IPS-18c (cell line): Measurements from ENCODE around the gene METAP2.

Experiments used
- H3K4me3 ChIP-seq: 2 replicates; pipeline ENCODE4 v1.7.0; 2013; ENCODE audit warnings: low read depth, mild to moderate bottlenecking, low read length, moderate library complexity; ENCODE audit not compliant: insufficient read depth
- H3K9me3 ChIP-seq: one replicate; pipeline ENCODE4 v1.6.1; 2013; ENCODE audit warnings: mild to moderate bottlenecking, low read length, moderate library complexity; ENCODE audit not compliant: control insufficient read depth, insufficient read depth

METAP2 gene

DNA sequence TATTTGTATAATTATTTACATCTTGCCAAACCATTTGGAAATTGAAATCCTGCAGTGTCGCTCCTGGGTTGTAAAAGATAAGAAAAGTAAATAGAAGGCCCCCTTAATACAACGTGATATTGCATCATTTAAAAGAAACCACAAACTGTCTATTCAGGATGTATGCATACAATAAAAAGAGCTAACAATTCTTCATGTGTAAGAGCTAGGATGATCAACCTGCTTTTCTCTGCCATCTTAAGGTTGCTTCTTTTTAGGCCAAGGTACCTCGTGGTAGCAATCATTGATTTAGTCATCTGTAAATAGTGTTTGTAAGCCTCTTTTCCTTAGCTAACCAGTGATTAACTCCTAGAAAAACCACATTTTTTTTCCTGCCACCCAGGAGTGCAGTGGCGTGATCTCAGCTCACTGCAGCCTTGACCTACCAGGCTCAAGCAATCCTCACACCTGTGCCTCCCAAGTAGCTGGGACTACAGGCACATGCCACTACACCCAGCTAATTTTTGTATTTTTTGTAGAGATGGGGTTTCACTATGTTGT is 80.7 kb downstream of the METAP2 start:
- Histone ChIP-seq H3K9me3 (no peaks in the 10 kb centered on the region), H3K4me3 (no peak overlapping the region)

DNA sequence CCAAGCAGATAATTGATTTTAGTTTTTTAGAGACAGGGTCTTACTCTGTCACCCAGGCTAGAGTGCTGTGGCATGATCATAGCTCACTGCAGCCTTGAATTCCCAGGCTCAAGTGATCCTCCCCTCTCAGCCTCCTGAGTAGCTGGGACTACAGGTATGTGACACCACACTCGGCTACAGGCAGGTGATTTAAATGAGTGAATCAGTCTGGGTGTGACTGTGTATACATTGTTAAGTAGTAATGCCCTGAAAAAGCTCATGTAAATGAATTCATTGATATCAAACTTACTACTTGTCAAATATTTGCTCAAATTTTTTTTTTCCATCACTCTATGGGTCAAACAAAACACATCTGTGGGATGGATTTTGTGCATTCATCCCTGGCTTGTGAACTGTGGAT is 83.7 kb downstream of the METAP2 start:
- Histone ChIP-seq H3K9me3 (no peaks in the 10 kb centered on the region), H3K4me3 (no peak overlapping the region)
